GM18870 (cell line): ENCODE measurements around the gene CYBRD1.

Source experiments
- ATAC-seq: cut with Tn5 transposase; IDR thresholded peaks from one replicate; pipeline ENCODE4 v1.9.1; 2021; ENCODE audit warnings: moderate library complexity; ENCODE audit not compliant: unreplicated experiment

The CYBRD1 gene

DNA sequence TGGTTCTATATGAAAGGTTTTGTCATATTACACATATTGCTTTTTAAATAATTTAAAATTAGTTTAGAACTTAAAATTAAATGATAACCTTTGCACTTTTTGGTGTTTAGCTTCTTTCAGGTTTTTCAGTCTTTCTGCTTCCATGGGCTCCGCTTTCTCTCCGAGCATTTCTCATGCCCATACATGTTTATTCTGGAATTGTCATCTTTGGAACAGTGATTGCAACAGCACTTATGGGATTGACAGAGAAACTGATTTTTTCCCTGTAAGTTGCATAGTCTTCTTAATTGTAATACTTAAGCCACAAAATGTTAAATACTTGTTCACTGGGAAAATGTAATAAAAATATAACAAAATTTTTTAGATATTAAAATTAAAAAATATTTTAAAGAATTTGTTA, 31.0 kb downstream of the CYBRD1 start:
- ATAC-seq = no peak

GRCh38 chr2:171553858-171554257, 31.6 kb downstream of the CYBRD1 start:
- no peak for ATAC-seq

DNA sequence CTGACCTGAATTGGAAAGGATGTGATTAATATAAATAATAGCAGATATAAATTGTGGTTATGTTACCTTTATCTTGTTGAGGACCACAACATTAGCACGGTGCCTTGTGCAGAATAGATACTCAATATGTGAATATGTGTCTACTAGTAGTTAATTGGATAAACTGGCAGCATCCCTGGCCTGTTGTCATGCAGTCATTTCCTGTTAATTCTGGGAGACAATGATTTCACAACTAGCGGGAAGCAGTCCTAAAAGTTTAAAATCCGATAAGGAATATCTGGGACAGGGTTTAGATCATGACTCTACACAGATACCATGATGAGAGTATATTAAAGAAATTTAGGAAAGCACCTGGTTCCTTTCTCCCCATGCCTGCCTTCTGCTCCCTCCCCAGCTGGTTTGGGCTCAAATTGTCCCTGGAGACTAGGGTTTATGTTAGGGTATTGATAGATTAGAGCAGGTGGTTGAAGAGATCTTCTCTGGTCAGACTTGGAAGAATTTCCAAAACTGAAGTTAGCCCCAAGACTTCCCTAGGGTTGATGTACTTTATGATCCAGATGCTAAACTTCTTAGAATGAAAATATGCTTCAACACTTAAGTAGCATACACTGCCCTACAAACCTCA, 32.8 kb downstream of the CYBRD1 start:
- ATAC-seq = no peak

- ATAC-seq = no peak
Observed at GRCh38 chr2:171557363-171557762, 35.1 kb downstream of the CYBRD1 start.

- no peak for ATAC-seq
Observed at GRCh38 chr2:171563301-171563700, 41.0 kb downstream of the CYBRD1 start.

DNA sequence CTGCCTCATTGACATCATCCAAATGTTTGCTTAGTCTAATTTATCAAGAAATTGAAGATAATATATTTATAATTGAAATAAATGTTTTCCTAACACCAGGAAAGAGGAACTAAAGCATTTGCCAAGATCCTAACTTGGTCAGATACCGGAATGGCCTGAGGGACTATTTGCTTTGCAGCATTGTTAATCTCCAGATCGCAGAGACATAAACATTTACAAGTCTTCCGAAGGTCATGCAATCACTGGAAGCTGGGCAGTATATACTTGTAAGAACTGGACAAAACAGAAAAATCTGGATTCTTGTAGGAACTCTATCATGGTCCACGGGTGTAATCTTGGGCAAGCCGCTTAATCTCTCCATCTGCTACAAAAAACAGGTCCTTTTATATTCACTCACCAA, 42.2 kb downstream of the CYBRD1 start:
- no peak for ATAC-seq

GRCh38 chr2:171566057-171566456, 43.8 kb downstream of the CYBRD1 start:
- ATAC-seq = no peak

GRCh38 chr2:171566753-171567152, 44.5 kb downstream of the CYBRD1 start:
- ATAC-seq = no peak

DNA sequence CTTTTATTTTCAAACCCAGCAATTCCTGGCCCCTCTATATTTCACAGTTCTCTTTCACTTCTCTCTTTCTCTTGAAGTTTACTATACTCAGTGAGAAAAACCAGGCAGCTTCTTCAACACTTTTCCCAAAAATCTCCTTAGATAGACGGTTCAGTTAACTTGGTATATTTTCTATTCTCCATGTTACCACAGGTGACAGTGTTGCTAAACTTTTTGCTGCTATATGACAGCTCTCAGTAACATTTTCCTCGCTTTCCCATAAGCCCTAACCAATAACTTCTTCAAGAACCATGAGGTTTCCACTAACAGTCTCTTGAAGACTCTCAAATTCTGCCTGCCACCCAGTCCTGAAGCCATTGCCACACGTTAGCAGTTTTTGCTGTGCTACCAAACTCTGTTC, 45.8 kb downstream of the CYBRD1 start:
- no peak for ATAC-seq

DNA sequence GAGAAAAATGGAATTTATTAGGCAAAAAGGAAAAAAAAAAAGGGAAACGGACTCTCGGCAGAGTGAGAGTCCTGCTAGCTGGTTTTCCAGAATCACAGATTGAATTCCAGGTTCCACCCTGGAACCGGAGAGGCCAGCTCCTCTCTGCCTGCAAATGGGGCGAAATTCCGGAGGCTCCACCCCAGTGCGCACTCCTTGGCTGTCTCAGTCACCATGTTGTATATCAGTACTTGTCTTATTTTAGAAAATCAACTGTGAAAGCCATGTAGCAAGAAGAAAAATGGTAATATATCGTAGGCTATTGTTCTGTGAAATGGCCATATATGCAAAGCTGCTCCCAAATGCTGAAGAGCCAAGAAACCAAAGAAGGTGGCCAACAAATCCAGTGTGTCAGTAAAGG, 49.4 kb downstream of the CYBRD1 start:
- no peak for ATAC-seq

- no peak for ATAC-seq
Observed at GRCh38 chr2:171574149-171574795, 52.0 kb downstream of the CYBRD1 start.

DNA sequence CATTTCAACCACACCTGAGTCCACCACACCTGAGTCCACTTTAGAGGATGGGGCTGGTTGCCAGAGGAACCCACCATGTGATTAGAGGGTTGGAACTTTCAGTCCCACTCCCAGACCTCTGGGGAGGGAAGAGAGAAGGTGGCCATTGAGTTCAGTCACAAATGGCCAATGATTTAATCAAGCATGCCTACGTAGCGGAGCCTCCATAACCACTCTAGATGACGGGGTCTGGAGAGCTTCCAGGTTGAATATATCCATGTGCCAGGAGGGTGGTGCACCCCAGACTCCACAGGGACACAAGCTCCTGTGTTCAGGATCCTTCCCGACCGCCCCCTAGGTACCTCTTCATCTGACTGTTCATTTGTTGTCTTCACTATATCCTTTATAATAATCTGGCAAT, 53.3 kb downstream of the CYBRD1 start:
- ATAC-seq = no peak

DNA sequence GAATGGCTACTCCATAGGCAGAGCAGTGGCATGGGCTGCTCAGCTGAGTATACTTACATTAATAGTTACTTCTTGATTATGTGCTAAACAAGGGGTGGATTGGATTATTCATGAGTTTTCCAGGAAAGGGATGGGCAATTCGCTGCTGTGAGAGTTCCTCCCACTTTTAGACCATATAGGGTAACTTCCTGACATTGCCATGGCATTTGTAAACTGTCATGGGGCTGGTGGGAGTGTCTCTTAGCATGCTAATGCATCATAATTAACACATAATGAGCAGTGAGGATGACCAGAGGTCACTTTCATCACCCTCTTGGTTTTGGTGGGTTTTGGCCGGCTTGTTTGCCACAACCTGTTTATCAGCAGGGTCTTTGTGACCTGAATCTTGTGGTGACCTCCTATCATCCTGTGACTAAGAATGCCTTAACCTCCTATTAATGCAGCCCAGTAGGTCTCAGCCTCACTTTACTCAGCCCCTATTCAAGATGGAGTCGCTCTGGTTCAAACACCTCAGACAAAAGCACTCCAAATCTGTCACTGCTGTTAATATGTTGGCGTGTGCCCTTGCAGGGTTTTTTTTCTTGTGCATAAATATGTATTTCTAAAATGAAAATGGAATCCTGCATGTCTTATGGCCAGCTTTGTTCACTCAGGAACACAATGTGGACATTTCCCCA, 56.0 kb downstream of the CYBRD1 start:
- ATAC-seq = no peak

DNA sequence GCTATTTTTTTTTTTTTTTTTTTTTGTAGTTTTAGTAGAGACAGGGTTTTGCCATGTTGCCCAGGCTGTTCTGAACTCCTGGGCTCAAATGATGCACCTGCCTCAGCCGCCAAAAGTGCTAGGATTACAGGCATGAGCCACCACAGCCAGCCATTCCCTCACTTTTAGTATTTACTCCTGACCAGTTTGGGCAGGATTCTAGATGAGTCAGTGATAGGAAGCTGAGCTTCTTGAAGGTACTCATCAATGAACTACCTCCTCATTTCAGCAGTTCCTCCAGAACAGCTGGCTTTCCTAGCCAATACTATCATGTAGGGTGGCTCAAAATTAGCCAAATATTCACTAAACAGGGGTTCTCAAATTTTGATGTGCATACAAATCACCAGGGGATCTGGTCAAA, 57.2 kb downstream of the CYBRD1 start:
- ATAC-seq = no peak

DNA sequence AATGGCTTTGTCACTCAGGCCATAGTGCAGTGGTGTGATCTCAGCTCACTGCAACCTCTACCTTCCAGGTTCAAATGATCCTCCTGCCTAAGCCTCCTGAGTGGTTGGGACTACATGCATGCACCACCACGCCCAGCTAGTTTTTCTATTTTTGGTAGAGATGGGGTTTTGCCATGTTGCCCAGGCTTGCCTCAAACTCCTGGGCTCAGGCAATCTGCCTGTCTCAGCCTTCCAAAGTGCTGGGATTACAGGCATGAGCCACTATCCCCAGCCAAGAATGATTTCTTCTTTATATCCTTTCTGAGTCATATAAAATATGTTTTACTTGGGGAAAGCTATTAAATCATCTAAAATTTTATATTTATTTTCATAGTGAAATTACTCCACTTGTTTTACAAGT, 61.3 kb downstream of the CYBRD1 start:
- ATAC-seq = no peak

DNA sequence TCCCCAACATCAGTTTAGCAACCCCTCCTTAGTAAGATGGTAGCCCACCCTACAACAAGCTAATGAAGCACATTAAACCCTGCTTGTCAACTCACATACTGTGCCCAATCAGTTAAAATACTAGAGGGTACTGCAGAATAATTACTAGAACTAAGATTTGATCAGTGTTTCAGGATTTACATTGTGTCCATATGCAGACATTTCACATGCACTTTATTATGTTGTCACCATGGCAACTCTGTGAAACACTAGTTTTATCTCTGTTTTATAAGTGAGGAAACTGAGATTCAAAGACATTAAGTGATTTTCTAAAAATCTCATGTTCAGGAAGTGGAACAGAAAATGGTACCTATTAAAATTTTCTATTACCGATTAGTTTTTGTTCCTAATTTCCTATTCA, 61.7 kb downstream of the CYBRD1 start:
- no peak for ATAC-seq

DNA sequence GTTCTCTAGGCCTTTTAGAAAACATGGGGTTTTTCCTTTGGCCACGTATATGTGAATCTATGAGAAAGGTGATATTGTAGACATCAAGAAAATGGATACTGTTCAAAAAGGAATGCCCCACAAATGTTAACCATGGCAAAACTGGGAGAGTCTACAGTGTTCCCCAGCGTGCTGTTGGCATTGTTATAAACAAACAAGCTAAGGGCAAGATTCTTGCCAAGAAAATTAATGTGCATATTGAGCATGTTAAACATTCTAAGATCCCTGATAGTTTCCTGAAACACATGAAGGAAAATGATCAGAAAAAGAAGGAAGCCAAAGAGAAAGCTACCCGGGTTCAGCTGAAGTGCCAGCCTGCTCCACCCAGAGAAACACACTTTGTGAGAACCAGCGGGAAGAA, 64.9 kb downstream of the CYBRD1 start:
- no peak for ATAC-seq

GRCh38 chr2:171587567-171587966, 65.3 kb downstream of the CYBRD1 start:
- no peak for ATAC-seq

DNA sequence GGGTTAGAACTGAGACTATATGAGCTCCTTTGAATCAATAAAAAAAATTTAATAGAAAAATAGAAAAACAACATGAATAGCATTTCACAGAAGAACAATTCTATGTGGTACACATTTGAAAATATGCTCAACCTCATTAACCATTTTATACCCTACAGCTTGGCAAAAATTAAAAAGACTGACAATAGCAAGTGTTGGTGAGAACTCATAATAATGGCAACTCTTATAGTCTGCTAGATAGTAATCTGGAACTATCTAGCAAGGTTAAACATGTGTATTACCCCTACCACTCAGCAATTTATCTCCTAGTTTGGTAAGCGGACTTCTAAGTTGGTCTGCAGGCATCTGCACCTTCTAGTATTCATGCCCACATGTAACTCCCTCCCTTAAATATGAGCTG, 67.8 kb downstream of the CYBRD1 start:
- ATAC-seq = no peak

DNA sequence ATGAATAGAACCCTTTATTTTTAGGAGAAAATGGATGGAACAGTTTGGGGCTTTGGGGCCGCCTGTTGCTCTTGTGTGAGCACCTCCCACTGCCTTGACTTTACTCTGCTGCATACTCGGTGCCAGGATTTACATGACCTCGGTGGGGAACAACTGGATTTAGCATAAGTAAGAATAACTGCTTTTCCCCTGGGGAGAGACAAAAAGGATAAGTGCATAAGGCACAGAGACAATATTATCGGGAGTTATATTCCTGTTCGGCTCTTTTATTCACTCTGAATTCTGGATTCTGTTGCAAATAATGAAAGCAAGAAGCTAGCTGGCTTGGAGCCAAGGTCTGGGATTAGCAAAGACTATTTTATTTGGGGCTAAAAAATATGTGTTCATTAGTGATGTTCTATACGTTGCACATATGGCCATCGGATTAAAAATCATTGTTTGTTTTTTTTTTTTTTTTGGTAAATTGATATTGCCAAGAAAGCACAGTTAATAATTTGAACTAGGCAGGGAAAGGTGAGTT, 69.8 kb downstream of the CYBRD1 start:
- no peak for ATAC-seq

GRCh38 chr2:171595456-171595855, 73.2 kb downstream of the CYBRD1 start:
- no peak for ATAC-seq

GRCh38 chr2:171595896-171596295, 73.6 kb downstream of the CYBRD1 start:
- no peak for ATAC-seq
